H9 (cell line): ENCODE data around the gene TBC1D22A. TPM values are rescaled to one million over a fixed set of nuclear protein-coding genes. Genes with fewer than 3 reads are reported as not detected.

ENCODE experiments used
- DNase-seq: peaks from one replicate; pipeline ENCODE4 v3.0.0-alpha.2; 2017
- H2AFZ ChIP-seq: one replicate; pipeline ENCODE4 v1.6.1; 2013; ENCODE audit warnings: mild to moderate bottlenecking, low read length, control low read depth, moderate library complexity
- H2AK5ac ChIP-seq: 2 replicates; pipeline ENCODE4 v1.6.1; 2013; ENCODE audit warnings: low read length, control low read depth, mixed read lengths; ENCODE audit not compliant: insufficient read length
- H2BK120ac ChIP-seq: one replicate; pipeline ENCODE4 v1.6.1; 2013; ENCODE audit warnings: low read depth, mild to moderate bottlenecking, low read length, control low read depth, inconsistent platforms; ENCODE audit not compliant: poor library complexity, severe bottlenecking
- H2BK12ac ChIP-seq: 2 replicates; pipeline ENCODE4 v1.6.1; 2013; ENCODE audit warnings: low read length, control low read depth, mixed read lengths, low read depth; ENCODE audit not compliant: insufficient read length
- H2BK15ac ChIP-seq: 2 replicates; pipeline ENCODE4 v1.6.1; 2013; ENCODE audit warnings: low read depth, low read length, control low read depth
- H2BK20ac ChIP-seq: one replicate; pipeline ENCODE4 v1.6.1; 2013; ENCODE audit warnings: low read depth, mild to moderate bottlenecking, low read length, control low read depth, inconsistent platforms; ENCODE audit not compliant: poor library complexity, severe bottlenecking
- H2BK5ac ChIP-seq: 2 replicates; pipeline ENCODE4 v1.6.1; 2013; ENCODE audit warnings: low read length, control low read depth, mixed read lengths; ENCODE audit not compliant: insufficient read length
- H3K14ac ChIP-seq: 2 replicates; pipeline ENCODE4 v1.6.1; 2013; ENCODE audit warnings: low read length, control low read depth; ENCODE audit not compliant: insufficient read depth
- H3K18ac ChIP-seq: 2 replicates; pipeline ENCODE4 v1.6.1; 2013; ENCODE audit warnings: low read depth, mild to moderate bottlenecking, mixed read lengths, low read length, control low read depth; ENCODE audit not compliant: insufficient read length
- H3K23ac ChIP-seq: 2 replicates; pipeline ENCODE4 v1.6.1; 2013; ENCODE audit warnings: low read length, control low read depth, mixed read lengths, low read depth; ENCODE audit not compliant: insufficient read length
- H3K23me2 ChIP-seq: 2 replicates; pipeline ENCODE4 v1.6.1; 2013; ENCODE audit warnings: low read depth, mild to moderate bottlenecking, mixed read lengths, low read length, control low read depth; ENCODE audit not compliant: insufficient read length, poor library complexity, severe bottlenecking
- H3K27ac ChIP-seq: 2 replicates; pipeline ENCODE4 v1.5.1; 2013; ENCODE audit warnings: low read length, control low read depth, mixed read lengths, low read depth; ENCODE audit not compliant: insufficient read length
- H3K27me3 ChIP-seq: 2 replicates; pipeline ENCODE4 v1.6.1; 2013; ENCODE audit warnings: low read length, control low read depth, inconsistent platforms; ENCODE audit not compliant: insufficient read depth
- H3K4ac ChIP-seq: 2 replicates; pipeline ENCODE4 v1.6.1; 2013; ENCODE audit warnings: low read depth, mild to moderate bottlenecking, control low read depth, inconsistent platforms, low read length, moderate library complexity
- H3K4me1 ChIP-seq: 2 replicates; pipeline ENCODE4 v1.6.1; 2013; ENCODE audit warnings: low read length, control low read depth, inconsistent platforms; ENCODE audit not compliant: insufficient read depth
- H3K4me2 ChIP-seq: 2 replicates; pipeline ENCODE4 v1.6.1; 2013; ENCODE audit warnings: low read length, control low read depth, mixed read lengths; ENCODE audit not compliant: insufficient read length, insufficient read depth
- H3K56ac ChIP-seq: 2 replicates; pipeline ENCODE4 v1.6.1; 2013; ENCODE audit warnings: low read depth, mild to moderate bottlenecking, mixed read lengths, low read length, control low read depth; ENCODE audit not compliant: insufficient read length
- H3K79me1 ChIP-seq: 2 replicates; pipeline ENCODE4 v1.6.1; 2013; ENCODE audit warnings: low read depth, mild to moderate bottlenecking, moderate library complexity, low read length, control low read depth, inconsistent platforms; ENCODE audit not compliant: insufficient read depth, poor library complexity, severe bottlenecking
- H3K79me2 ChIP-seq: 2 replicates; pipeline ENCODE4 v1.6.1; 2013; ENCODE audit warnings: low read length, control low read depth, inconsistent platforms; ENCODE audit not compliant: insufficient read depth
- H3K9ac ChIP-seq: 2 replicates; pipeline ENCODE4 v1.6.1; 2013; ENCODE audit warnings: low read length, control low read depth, mixed read lengths; ENCODE audit not compliant: insufficient read length; ENCODE audit errors: extremely low read depth
- H3K9me3 ChIP-seq: one replicate; pipeline ENCODE4 v1.6.1; 2013; ENCODE audit warnings: low read depth, low read length, inconsistent platforms; ENCODE audit not compliant: control insufficient read depth
- H3T11ph ChIP-seq: one replicate; pipeline ENCODE4 v1.6.1; 2013; ENCODE audit warnings: mild to moderate bottlenecking, low read length, control low read depth, inconsistent platforms
- H4K20me1 ChIP-seq: one replicate; pipeline ENCODE4 v1.6.1; 2013; ENCODE audit not compliant: control insufficient read depth, insufficient read length, insufficient read depth
- H4K5ac ChIP-seq: 2 replicates; pipeline ENCODE4 v1.6.1; 2013; ENCODE audit warnings: low read depth, mild to moderate bottlenecking, mixed read lengths, low read length, control low read depth; ENCODE audit not compliant: insufficient read length
- H4K8ac ChIP-seq: replicated peaks from 2 replicates; pipeline ENCODE4 v1.6.1; 2013; ENCODE audit warnings: low read length, control low read depth, mixed read lengths, low read depth; ENCODE audit not compliant: insufficient read length
- H4K91ac ChIP-seq: 2 replicates; pipeline ENCODE4 v1.6.1; 2013; ENCODE audit warnings: low read depth, mild to moderate bottlenecking, moderate library complexity, mixed read lengths, low read length, control low read depth; ENCODE audit not compliant: insufficient read length
- H3K27ac Mint-ChIP-seq, 3 experiments: 2 replicates in 2 of 3; 3 replicates in 1 of 3; pipeline ENCODE4 v1.8.0; 2020 to 2021; ENCODE audit warnings: mixed read lengths in 3 of 3, mild to moderate bottlenecking in 1 of 3, moderate library complexity in 1 of 3
- H3K27me3 Mint-ChIP-seq: 2 replicates; pipeline ENCODE4 v1.8.0; 2021; ENCODE audit warnings: low read depth, mild to moderate bottlenecking, moderate library complexity, mixed read lengths
- H3K36me3 Mint-ChIP-seq, 3 experiments: 2 replicates in 2 of 3; 3 replicates in 1 of 3; pipeline ENCODE4 v1.8.0; 2020 to 2021; ENCODE audit warnings: low read depth in 3 of 3, mixed read lengths in 3 of 3; ENCODE audit not compliant: insufficient read depth in 1 of 3
- H3K4me1 Mint-ChIP-seq, 2 experiments: 2 replicates each; pipeline ENCODE4 v1.8.0; 2020; ENCODE audit warnings: mixed read lengths in 2 of 2
- H3K4me3 Mint-ChIP-seq, 2 experiments: 2 replicates in 1 of 2; 3 replicates in 1 of 2; pipeline ENCODE4 v1.8.0; 2020 to 2021; ENCODE audit warnings: mild to moderate bottlenecking in 2 of 2, mixed read lengths in 2 of 2, moderate library complexity in 1 of 2
- H3K9me3 Mint-ChIP-seq, 2 experiments: 2 replicates in 1 of 2; 3 replicates in 1 of 2; pipeline ENCODE4 v1.8.0; 2020; ENCODE audit warnings: mild to moderate bottlenecking in 2 of 2, mixed read lengths in 2 of 2, moderate library complexity in 1 of 2
- CTCF ChIP-seq: fragments of 200-600 bp; sonication (generic); conservative IDR thresholded peaks from 3 replicates; pipeline ENCODE4 v1.8.0; 2021; ENCODE audit warnings: antibody characterized with exemption, mild to moderate bottlenecking
- WGBS: extraction: QIAGEN DNeasy Blood & Tissue Kit; methylation state at CpG from one replicate; pipeline ENCODE4 v1.1.7; 2013; ENCODE audit warnings: missing lambda C conversion rate, low lambda C conversion rate, mixed read lengths; ENCODE audit not compliant: insufficient read length; ENCODE audit errors: extremely low coverage; 5-methylcytosine and 5-hydroxymethylcytosine counted together
- total RNA-seq: library from RNA; stranded (reverse); gene quantifications from 2 replicates; pipeline ENCODE4 v1.2.1, GENCODE V29; 2021

TBC1D22A gene
- total RNA-seq, 1 experiment from 2014 or later: 20.8 TPM

- H2BK20ac ChIP-seq: no peak overlapping the region
- no peak for TF ChIP-seq CTCF
- Mint-ChIP-seq H3K9me3 (no peaks in the 10 kb centered on the region), H3K36me3 (peaks cover 2 to 20% (median 18%) of the 10 kb centered on the region in 3 experiments; a peak in 6 of 7 replicates), H3K27ac (peak overlapping the region in 1 of 3 experiments; percentile 65; a peak in 2 of 7 replicates), H3K4me1 (peaks cover 6 to 22% of the 10 kb centered on the region in 2 experiments), H3K4me3 (no peak overlapping the region), H3K27me3 (no peaks in the 10 kb centered on the region)
- H4K5ac ChIP-seq: no peak overlapping the region
- H2BK15ac ChIP-seq: no peak overlapping the region
- H3K14ac ChIP-seq: no peak overlapping the region
- no peak overlapping the region for H3K23ac ChIP-seq
- H2BK12ac ChIP-seq: no peak overlapping the region
- no peak overlapping the region for H2BK5ac ChIP-seq
- H2BK120ac ChIP-seq: no peak overlapping the region
- H3K27me3 ChIP-seq: no peaks in the 10 kb centered on the region
- no peak overlapping the region for H4K8ac ChIP-seq
- H3K79me2 ChIP-seq: no peaks in the 10 kb centered on the region
- H3K4me1 ChIP-seq: peaks cover 3% of the 10 kb centered on the region; the same call in 1 of the 2 replicates
- no peak for DNase-seq
- no CpG with 5 or more reads among the region's 11 CpGs for WGBS
- H4K20me1 ChIP-seq: no peaks in the 10 kb centered on the region
- no peak overlapping the region for H2AK5ac ChIP-seq
- no peak overlapping the region for H3K9ac ChIP-seq
- no peak overlapping the region for H2AFZ ChIP-seq
- H3K23me2 ChIP-seq: no peaks in the 10 kb centered on the region
- H3K4ac ChIP-seq: no peak overlapping the region
- no peak overlapping the region for H3K56ac ChIP-seq
- no peak overlapping the region for H3K18ac ChIP-seq
- no peaks in the 10 kb centered on the region for H3K79me1 ChIP-seq
- no peak overlapping the region for H4K91ac ChIP-seq
- no peak overlapping the region for H3K27ac ChIP-seq
- no peak overlapping the region for H3T11ph ChIP-seq
- no peaks in the 10 kb centered on the region for H3K9me3 ChIP-seq
- H3K4me2 ChIP-seq: no peak overlapping the region
Measured at GRCh38 chr22:46848197-46848596, 85.7 kb downstream of the TBC1D22A start.
